K562 (cell line): ENCODE measurements around the gene ZNF862. TPM values are rescaled to one million over a fixed set of nuclear protein-coding genes. Genes with fewer than 3 reads are reported as not detected.

Experiments
- ATAC-seq: fragments of 200-7000 bp; cut with Tn5 transposase; 3 replicates; pipeline ENCODE4 v1.9.1; 2020; ENCODE audit warnings: moderate library complexity
- BruUV-seq: library from RNA; stranded (reverse); fragments of 400-500 nt; replicated peaks from 2 replicates; lab custom pipeline; 2021; lab: Mats Ljungman, UMichigan
- CTCF ChIA-PET: fragments of 300-600 bp; formaldehyde crosslinking; extraction: SDS; loops from one replicate; lab custom pipeline; 2021; ENCODE audit warnings: low intra/inter-chr PET ratio; lab: Yijun Ruan, JAX
- POLR2A ChIA-PET: fragments of 300-600, 350-650 bp; sonication (Branson Sonifier 250); formaldehyde crosslinking; extraction: SDS; loops from one replicate; lab custom pipeline; 2021; ENCODE audit warnings: antibody characterized with exemption, inconsistent platforms; lab: Yijun Ruan, JAX
- DNase-seq, 4 experiments: peaks; one replicate each; pipeline versions ENCODE4 v3.0.0 to v3.0.0-alpha.2; 2011 to 2018; ENCODE audit warnings: low spot score in 3 of 4, mixed read lengths in 3 of 4; ENCODE audit errors: extremely low read depth in 1 of 4
- FAIRE-seq: peaks from 2 replicates; lab custom pipeline; 2011; peaks lifted over from hg19 to GRCh38; lab: Jason Lieb, UNC
- H2AFZ ChIP-seq: 2 replicates; pipeline ENCODE4 v1.6.0; 2011; ENCODE audit warnings: low read depth, low read length, control low read depth, inconsistent platforms
- H3K27ac ChIP-seq: fragments of 200-600 bp; 3 replicates; pipeline ENCODE4 v1.8.0; 2011; ENCODE audit warnings: low read depth, mild to moderate bottlenecking, control low read depth, inconsistent platforms, low read length, moderate library complexity, mixed read lengths; ENCODE audit errors: extremely low read depth
- H3K27me3 ChIP-seq, 2 experiments: fragments of 300-600 bp in 1 of 2; 2 replicates in 1 of 2; 3 replicates in 1 of 2; pipeline versions ENCODE4 v1.6.0 to v1.8.0; 2011; ENCODE audit warnings: inconsistent platforms in 2 of 2, low read length in 2 of 2, mild to moderate bottlenecking in 1 of 2, mixed read lengths in 1 of 2, moderate library complexity in 1 of 2; ENCODE audit not compliant: control insufficient read depth in 2 of 2, insufficient read depth in 2 of 2
- H3K36me3 ChIP-seq: fragments of 300-600 bp; 3 replicates; pipeline ENCODE4 v1.8.0; 2011; ENCODE audit warnings: mild to moderate bottlenecking, low read length, inconsistent platforms; ENCODE audit not compliant: control insufficient read depth, insufficient read depth
- H3K4me1 ChIP-seq, 2 experiments: fragments of 200-600 bp in 1 of 2; replicated peaks in 1 of 2; 2 replicates in 1 of 2; 3 replicates in 1 of 2; pipeline versions ENCODE4 v1.5.1 to v1.8.0; 2011; ENCODE audit warnings: inconsistent platforms in 2 of 2, low read length in 2 of 2, mild to moderate bottlenecking in 1 of 2, mixed read lengths in 1 of 2, moderate library complexity in 1 of 2; ENCODE audit not compliant: control insufficient read depth in 2 of 2, insufficient read depth in 2 of 2
- H3K4me2 ChIP-seq: 2 replicates; pipeline ENCODE4 v1.6.1; 2011; ENCODE audit warnings: low read length, control low read depth, inconsistent platforms, mixed read lengths; ENCODE audit not compliant: insufficient read depth
- H3K4me3 ChIP-seq: fragments of 200-600 bp; sonication (generic), shearing (Covaris generic); 2 replicates; pipeline ENCODE4 v1.5.1; 2016; ENCODE audit warnings: control low read depth, inconsistent platforms
- H3K79me2 ChIP-seq: fragments of 200-600 bp; 3 replicates; pipeline ENCODE4 v1.8.0; 2011; ENCODE audit warnings: low read length, inconsistent platforms; ENCODE audit not compliant: control insufficient read depth, insufficient read depth
- H3K9ac ChIP-seq, 2 experiments: 2 replicates each; pipeline versions ENCODE4 v1.6.0 to v1.6.1; 2011; ENCODE audit warnings: low read depth in 2 of 2, low read length in 2 of 2, control low read depth in 1 of 2, inconsistent platforms in 1 of 2, mild to moderate bottlenecking in 1 of 2, mixed read lengths in 1 of 2; ENCODE audit not compliant: insufficient read depth in 1 of 2
- H3K9me1 ChIP-seq: one replicate; pipeline ENCODE4 v1.6.0; 2011; ENCODE audit warnings: inconsistent platforms, mild to moderate bottlenecking, low read length, moderate library complexity; ENCODE audit not compliant: control insufficient read depth, insufficient read depth
- H3K9me3 ChIP-seq: replicated peaks from 2 replicates; pipeline ENCODE4 v1.5.1; 2011; ENCODE audit warnings: low read depth, low read length, inconsistent platforms; ENCODE audit not compliant: control insufficient read depth, insufficient read depth
- H4K20me1 ChIP-seq: replicated peaks from 2 replicates; pipeline ENCODE4 v1.6.1; 2011; ENCODE audit warnings: low read length, inconsistent platforms, mixed read lengths; ENCODE audit not compliant: control insufficient read depth, insufficient read depth
- E2F3 ChIP-seq: fragments of 250-450 bp; sonication (Bioruptor Pico); IDR thresholded peaks from 2 replicates; pipeline ENCODE4 v1.4.0; 2020; ENCODE audit warnings: mild to moderate bottlenecking
- ZNF707 ChIP-seq: fragments of 250-450 bp; sonication (Bioruptor Pico); conservative IDR thresholded peaks from 2 replicates; pipeline ENCODE4 v1.8.0; 2022; ENCODE audit warnings: inconsistent platforms, mild to moderate bottlenecking, moderate library complexity
- WGBS: fragments of 100-300 bp; shearing (Covaris generic); methylation state at CpG from one replicate; pipeline ENCODE4 v1.1.6; 2016; ENCODE audit warnings: low coverage, mixed read lengths; ENCODE audit not compliant: insufficient coverage; ENCODE audit errors: missing lambda C conversion rate; 5-methylcytosine and 5-hydroxymethylcytosine counted together
- in situ Hi-C: fragments of 300-500 bp; cut with MboI; formaldehyde crosslinking; loops from 4 replicates; pipeline ENCODE4 v1.15.0; 2018; ENCODE audit warnings: inconsistent platforms, mixed read lengths
- intact Hi-C: fragments of 100-400 bp; cut with micrococcal nuclease; formaldehyde crosslinking; loops from 2 replicates; pipeline ENCODE4 v1.14.2; 2022
- polyA plus RNA-seq, 8 experiments: library from polyadenylated mRNA; depleted of rRNA in 4 of 8; stranded (reverse) in 5 of 8; unstranded in 3 of 8; fragments of >200 nt; fragmentation: Nextera tagmentation in 2 of 8; fragmentation: Illumina TruSeq in 1 of 8; extraction: Ambion mirVana in 2 of 8; extraction: Trizol in 1 of 8; gene quantifications; 2 replicates each; pipeline versions ENCODE4 v1.2.1 to v1.2.3, GENCODE V29; 2011 to 2014; ENCODE audit warnings: inconsistent platforms in 1 of 8, missing spikeins in 1 of 8
- total RNA-seq, 7 experiments: library from RNA; depleted of rRNA in 6 of 7; stranded (reverse); fragments of >200 nt in 6 of 7; fragmentation: Illumina TruSeq in 2 of 7; extraction: Trizol in 2 of 7; gene quantifications; 2 replicates each; pipeline versions ENCODE4 v1.2.1 to v1.2.3, GENCODE V29; 2011 to 2021; ENCODE audit warnings: low replicate concordance in 1 of 7
- TF ChIP-seq, protein P1 (sequence below): sonication (generic); formaldehyde crosslinking; IDR thresholded peaks from 2 replicates; pipeline ENCODE4 v1.8.0; 2023; ENCODE audit warnings: missing genetic modification reagents, mild to moderate bottlenecking, borderline replicate concordance

The ZNF862 gene
- total and polyA plus RNA-seq, 9 of the 15 experiments (the other 6 are each of a cell fraction or from before 2014, with no cell fraction given), result 1.1 to 3.9 (median 2.6) TPM

DNA sequence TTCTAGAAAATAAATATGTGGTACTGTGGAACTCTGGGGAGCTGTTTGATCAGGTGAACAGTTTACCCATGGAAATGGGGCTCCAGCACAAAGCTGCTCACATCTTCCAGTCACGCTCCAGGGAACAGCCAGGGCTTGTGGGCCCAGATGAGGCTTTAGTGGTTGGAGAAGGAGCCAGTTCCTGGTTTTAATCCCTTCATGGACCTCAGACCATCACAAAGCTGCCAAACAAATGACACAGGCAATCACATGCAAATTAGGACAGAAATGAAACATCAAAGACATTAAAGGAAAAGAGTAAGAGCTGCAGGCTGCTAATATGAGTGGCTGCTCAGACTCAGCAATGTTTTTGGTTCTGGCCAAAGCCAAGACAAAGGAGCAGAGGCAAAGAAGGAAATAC lies 33.4 kb downstream of the ZNF862 start:
- 0 out of 2 replicates have a peak, but pooled peaks cover 10% of the 10 kb centered on the region for H4K20me1 ChIP-seq
- TF ChIP-seq, protein P1, sequence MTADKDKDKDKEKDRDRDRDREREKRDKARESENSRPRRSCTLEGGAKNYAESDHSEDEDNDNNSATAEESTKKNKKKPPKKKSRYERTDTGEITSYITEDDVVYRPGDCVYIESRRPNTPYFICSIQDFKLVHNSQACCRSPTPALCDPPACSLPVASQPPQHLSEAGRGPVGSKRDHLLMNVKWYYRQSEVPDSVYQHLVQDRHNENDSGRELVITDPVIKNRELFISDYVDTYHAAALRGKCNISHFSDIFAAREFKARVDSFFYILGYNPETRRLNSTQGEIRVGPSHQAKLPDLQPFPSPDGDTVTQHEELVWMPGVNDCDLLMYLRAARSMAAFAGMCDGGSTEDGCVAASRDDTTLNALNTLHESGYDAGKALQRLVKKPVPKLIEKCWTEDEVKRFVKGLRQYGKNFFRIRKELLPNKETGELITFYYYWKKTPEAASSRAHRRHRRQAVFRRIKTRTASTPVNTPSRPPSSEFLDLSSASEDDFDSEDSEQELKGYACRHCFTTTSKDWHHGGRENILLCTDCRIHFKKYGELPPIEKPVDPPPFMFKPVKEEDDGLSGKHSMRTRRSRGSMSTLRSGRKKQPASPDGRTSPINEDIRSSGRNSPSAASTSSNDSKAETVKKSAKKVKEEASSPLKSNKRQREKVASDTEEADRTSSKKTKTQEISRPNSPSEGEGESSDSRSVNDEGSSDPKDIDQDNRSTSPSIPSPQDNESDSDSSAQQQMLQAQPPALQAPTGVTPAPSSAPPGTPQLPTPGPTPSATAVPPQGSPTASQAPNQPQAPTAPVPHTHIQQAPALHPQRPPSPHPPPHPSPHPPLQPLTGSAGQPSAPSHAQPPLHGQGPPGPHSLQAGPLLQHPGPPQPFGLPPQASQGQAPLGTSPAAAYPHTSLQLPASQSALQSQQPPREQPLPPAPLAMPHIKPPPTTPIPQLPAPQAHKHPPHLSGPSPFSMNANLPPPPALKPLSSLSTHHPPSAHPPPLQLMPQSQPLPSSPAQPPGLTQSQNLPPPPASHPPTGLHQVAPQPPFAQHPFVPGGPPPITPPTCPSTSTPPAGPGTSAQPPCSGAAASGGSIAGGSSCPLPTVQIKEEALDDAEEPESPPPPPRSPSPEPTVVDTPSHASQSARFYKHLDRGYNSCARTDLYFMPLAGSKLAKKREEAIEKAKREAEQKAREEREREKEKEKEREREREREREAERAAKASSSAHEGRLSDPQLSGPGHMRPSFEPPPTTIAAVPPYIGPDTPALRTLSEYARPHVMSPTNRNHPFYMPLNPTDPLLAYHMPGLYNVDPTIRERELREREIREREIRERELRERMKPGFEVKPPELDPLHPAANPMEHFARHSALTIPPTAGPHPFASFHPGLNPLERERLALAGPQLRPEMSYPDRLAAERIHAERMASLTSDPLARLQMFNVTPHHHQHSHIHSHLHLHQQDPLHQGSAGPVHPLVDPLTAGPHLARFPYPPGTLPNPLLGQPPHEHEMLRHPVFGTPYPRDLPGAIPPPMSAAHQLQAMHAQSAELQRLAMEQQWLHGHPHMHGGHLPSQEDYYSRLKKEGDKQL (CRISPR knock-in tag), result no peak
- TF ChIP-seq E2F3 (CRISPR knock-in tag) (no peak), ZNF707 (CRISPR knock-in tag) (no peak)
- TF ChIP-seq, all 486 proteins: peak for 0
- CTCF ChIA-PET, result interaction anchor here (0.7 kb wide), 1 partner anchor 11 kb away, joined by 4 read pairs; no protein-coding TSS in a partner anchor
- in situ Hi-C loops (loop anchor here (25.0 kb wide), 1 partner anchor 166 kb away; no protein-coding TSS in a partner anchor), intact Hi-C loops (no loop called here)
- H3K9me1 ChIP-seq, result no peaks in the 10 kb centered on the region
- H3K4me2 ChIP-seq, result no peak overlapping the region
- H3K9ac ChIP-seq, result no peak overlapping the region
- H3K27me3 ChIP-seq, result peaks cover 6 to 25% of the 10 kb centered on the region in 2 experiments; a peak in 4 of 5 replicates
- no peaks in the 10 kb centered on the region for H3K9me3 ChIP-seq
- no peak for FAIRE-seq
- no peak overlapping the region for H3K27ac ChIP-seq
- no peaks in the 10 kb centered on the region for H3K79me2 ChIP-seq
- DNase-seq, result no peak
- 100% methylated on average over 1 of the region's 1 CpG for WGBS
- no peak overlapping the region for H2AFZ ChIP-seq
- BruUV-seq, result no TSS peak
- no peak for ATAC-seq
- H3K4me1 ChIP-seq, result peaks cover 15 to 27% of the 10 kb centered on the region in 2 experiments
- POLR2A ChIA-PET, result interaction anchor here (0.5 to 1.7 kb wide), 7 partner anchors 12 to 1285 kb away, joined by 3 to 6 read pairs (median 3); no protein-coding TSS in a partner anchor
- no peak overlapping the region for H3K4me3 ChIP-seq
- H3K36me3 ChIP-seq, result no peaks in the 10 kb centered on the region
